ENCODE data around the gene PHACTR3. TPM values are rescaled to one million over a fixed set of nuclear protein-coding genes. Genes with fewer than 3 reads are reported as not detected.

The PHACTR3 gene
- total and polyA plus RNA-seq, 2 experiments from 2014 or later, result 0.45 to 0.61 TPM

GRCh38 chr20:59891581-59891980 is 287.2 kb downstream of the PHACTR3 start:
- Histone ChIP-seq H3K79me2 (replicated peaks; ENCODE audit: insufficient read depth) (no peaks in the 10 kb centered on the region), H3F3A (replicated peaks; ENCODE audit: low read depth) (no peaks in the 10 kb centered on the region), H4K20me1 (replicated peaks; ENCODE audit: insufficient read depth) (no peaks in the 10 kb centered on the region), H2AFZ (no peak overlapping the region), H3K4me2 (no peak overlapping the region), H3K36me3 (ENCODE audit: insufficient read depth) (no peaks in the 10 kb centered on the region), H3K4me3 (no peak overlapping the region), H3K27me3 (ENCODE audit: insufficient read depth) (0 out of 2 replicates have a peak, but pooled peaks cover 6% of the 10 kb centered on the region), H3K9me2 (ENCODE audit: insufficient read depth) (no peaks in the 10 kb centered on the region), H3K27ac (ENCODE audit: low read depth) (no peak overlapping the region), H3K4me1 (ENCODE audit: insufficient read depth) (no peaks in the 10 kb centered on the region)
- no peak overlapping the region for H3K27ac Mint-ChIP-seq
- H3K27me3 Mint-ChIP-seq (ENCODE audit: insufficient read depth, low read depth, poor library complexity), result peaks cover 1% of the 10 kb centered on the region
- H3K36me3 Mint-ChIP-seq (ENCODE audit: low read depth), result no peaks in the 10 kb centered on the region
- no peak overlapping the region for H3K4me3 Mint-ChIP-seq
- no peak for TF ChIP-seq ZNF114 (CRISPR knock-in tag; IDR thresholded peaks at IDR 0.05)
- no peak for TF ChIP-seq EZH2phosphoT487 (IDR thresholded peaks at IDR 0.05; ENCODE audit: unreplicated experiment)
- TF ChIP-seq ZNF462 (CRISPR knock-in tag; IDR thresholded peaks at IDR 0.05), result no peak
- no peak for TF ChIP-seq ZNF331 (CRISPR knock-in tag; IDR thresholded peaks at IDR 0.05; ENCODE audit: low read depth)
- no peak for TF ChIP-seq POLR2AphosphoS5 (IDR thresholded peaks at IDR 0.05; ENCODE audit: low read depth)
- TF ChIP-seq REST (IDR thresholded peaks at IDR 0.05; ENCODE audit: unreplicated experiment), result no peak
- TF ChIP-seq STAT1 (IDR thresholded peaks at IDR 0.05; ENCODE audit: unreplicated experiment), result no peak
- no peak for TF ChIP-seq CTCF (conservative IDR thresholded peaks at IDR 0.05; ENCODE audit: low read depth in 2 of 2)
- no peak for TF ChIP-seq EZH2 (IDR thresholded peaks at IDR 0.05; ENCODE audit: low read depth, unreplicated experiment)
- no peak for TF ChIP-seq JUNB (IDR thresholded peaks at IDR 0.05; ENCODE audit: unreplicated experiment)
- no peak for TF ChIP-seq CREB1 (CRISPR knock-in tag; IDR thresholded peaks at IDR 0.05; ENCODE audit: low read depth)
- no peak for TF ChIP-seq ETS1 (IDR thresholded peaks at IDR 0.05)
- TF ChIP-seq NANOG (IDR thresholded peaks at IDR 0.05; ENCODE audit: borderline replicate concordance), result no peak
- no peaks in the 10 kb centered on the region for H3K4me1 Mint-ChIP-seq
- no peaks in the 10 kb centered on the region for H3K9me3 Mint-ChIP-seq
- no peak for DNase-seq (ENCODE audit: low spot score)
- no peak for ATAC-seq
